Measurements from ENCODE around the gene GARNL3. TPM values are rescaled to one million over a fixed set of nuclear protein-coding genes. Genes with fewer than 3 reads are reported as not detected.
A peak's percentile ranks its signal among the peaks of the same experiment; 100 is the strongest.

GARNL3 gene
- total and polyA plus RNA-seq, 2 of the 13 experiments (the other 11 are each of a cell fraction or from before 2014, with no cell fraction given): 3.9 to 11.0 TPM

DNA sequence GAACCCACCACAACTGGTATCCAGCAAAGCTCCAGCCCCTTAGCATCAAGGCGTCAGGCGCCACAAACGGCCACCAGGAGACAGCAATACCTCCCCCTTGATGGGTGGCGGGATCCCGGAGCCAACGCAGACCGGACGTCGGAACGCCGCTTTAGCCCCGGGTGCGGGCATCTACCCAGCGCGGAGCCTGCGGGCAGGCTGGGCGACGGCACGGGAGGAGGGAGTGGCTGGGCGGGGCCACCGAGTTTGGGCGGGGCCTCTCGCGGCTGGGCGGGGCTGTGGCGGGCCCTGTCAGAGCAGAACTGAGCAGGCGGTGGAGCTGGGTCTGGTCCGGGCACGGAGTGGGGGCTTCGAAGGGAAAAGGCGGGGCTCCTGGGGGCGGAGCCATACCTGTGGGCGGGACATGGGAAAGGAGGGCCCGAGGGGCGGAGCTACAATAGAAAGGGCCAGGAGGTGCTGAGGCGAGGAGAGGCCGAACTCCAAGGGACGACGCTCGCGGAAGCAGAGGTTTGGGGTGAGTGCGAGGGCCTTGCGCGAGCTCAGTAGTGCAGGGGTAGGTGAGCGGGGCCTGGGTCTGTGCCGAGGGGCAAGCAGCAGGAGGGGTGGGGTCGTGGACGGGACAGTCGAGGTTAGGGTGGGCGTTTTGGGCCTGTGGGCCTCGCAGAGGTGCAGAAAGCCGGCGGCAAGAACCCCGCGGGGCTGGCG lies 40.2 kb upstream of the GARNL3 start:
- H3K4me3 ChIP-seq (replicated peaks in 1 of 3; ENCODE audit: insufficient read depth in 1 of 3, low read depth in 2 of 3, low read length in 3 of 3): peak overlapping the region; percentile 62 to 92 (median 70)
- H3K36me3 ChIP-seq (replicated peaks in 1 of 2; ENCODE audit: control insufficient read depth in 1 of 2, insufficient read depth in 2 of 2, low read length in 2 of 2): no peaks in the 10 kb centered on the region
- peaks cover 27% of the 10 kb centered on the region for H3K4me1 ChIP-seq (ENCODE audit: insufficient read depth, low read length)
- no peaks in the 10 kb centered on the region for H3K9me3 ChIP-seq (ENCODE audit: low read length)
- peak overlapping the region; percentile 76 for H3K9ac ChIP-seq (ENCODE audit: insufficient read depth, low read depth, low read length)
- WGBS (ENCODE audit: low lambda C conversion rate): under 1% methylated on average over 37 of the region's 56 CpGs
- peak overlapping the region; percentile 79 for H3K27ac ChIP-seq (ENCODE audit: extremely low read length, insufficient read depth, low read length)
- POLR2A ChIA-PET: interaction anchor here (0.6 to 3.6 kb wide), 14 partner anchors 10 to 348 kb away, joined by 3 to 40 read pairs (median 4); partner anchors contain the start of genes SLC2A8 and ZNF79
- intact Hi-C loops (cut with micrococcal nuclease; ENCODE audit: unreplicated experiment) (no loop called here), in situ Hi-C loops (cut with HindIII; ENCODE audit: extremely low pct_ligation_motif_present, low pct_unique_long_range_greater_than_20kb) (no loop called here)
- no TSS peak for BruUV-seq (replicated peaks)
- ATAC-seq (peak; percentile 87), FAIRE-seq (no peak), DNase-seq (ENCODE audit: low spot score) (peak; percentile 85)
- no peaks in the 10 kb centered on the region for H4K20me1 ChIP-seq (ENCODE audit: insufficient read depth, low read length)
- peaks cover 0 to 4% of the 10 kb centered on the region in 2 experiments; a peak in 2 of 5 replicates for H3K27me3 ChIP-seq (ENCODE audit: control insufficient read depth in 1 of 2, insufficient read depth in 2 of 2, low read length in 2 of 2)
- peak overlapping the region; percentile 97 for H3K4me2 ChIP-seq (ENCODE audit: low read depth, low read length)
- no peak overlapping the region for H2AFZ ChIP-seq (ENCODE audit: low read length)
- no peaks in the 10 kb centered on the region for H3K79me2 ChIP-seq (ENCODE audit: insufficient read depth, low read length)
- CTCF ChIA-PET (ENCODE audit: low intra/inter-chr PET ratio, low total read pairs): no interaction called here
- TF ChIP-seq HDAC6 (IDR thresholded peaks at IDR 0.05; ENCODE audit: low read depth, low read length) (no peak), KAT8 (CRISPR knock-in tag; IDR thresholded peaks at IDR 0.05) (no peak), BRD4 (CRISPR knock-in tag; IDR thresholded peaks at IDR 0.05) (no peak), FOSL2 (CRISPR knock-in tag; IDR thresholded peaks at IDR 0.05) (no peak), NRL (CRISPR knock-in tag; IDR thresholded peaks at IDR 0.05; ENCODE audit: borderline replicate concordance) (peak; percentile 62; the same call in 1 of the 2 replicates), GABPB1 (CRISPR knock-in tag; IDR thresholded peaks at IDR 0.05) (peak; percentile 29; the same call in 1 of the 2 replicates), NR1H2 (CRISPR knock-in tag; IDR thresholded peaks at IDR 0.05; ENCODE audit: borderline replicate concordance, low read depth) (no peak), ZNF773 (CRISPR knock-in tag; IDR thresholded peaks at IDR 0.05; ENCODE audit: borderline replicate concordance) (no peak), ZNF33A (CRISPR knock-in tag; IDR thresholded peaks at IDR 0.05; ENCODE audit: borderline replicate concordance) (no peak), NFE2L2 (IDR thresholded peaks at IDR 0.05; ENCODE audit: low read length) (no peak), NFE2L1 (CRISPR knock-in tag; IDR thresholded peaks at IDR 0.05; ENCODE audit: borderline replicate concordance) (no peak), PRDM4 (CRISPR knock-in tag; IDR thresholded peaks at IDR 0.05; ENCODE audit: borderline replicate concordance) (no peak), SIN3A (IDR thresholded peaks at IDR 0.05; ENCODE audit: borderline replicate concordance, low read depth, low read length) (no peak), SETDB1 (CRISPR knock-in tag; IDR thresholded peaks at IDR 0.05; ENCODE audit: borderline replicate concordance) (no peak), POGK (CRISPR knock-in tag; conservative IDR thresholded peaks at IDR 0.05) (peak; percentile 75; the same call in 1 of the 2 replicates), ZFP62 (CRISPR knock-in tag; IDR thresholded peaks at IDR 0.05) (no peak)
- TF ChIP-seq, protein P1, sequence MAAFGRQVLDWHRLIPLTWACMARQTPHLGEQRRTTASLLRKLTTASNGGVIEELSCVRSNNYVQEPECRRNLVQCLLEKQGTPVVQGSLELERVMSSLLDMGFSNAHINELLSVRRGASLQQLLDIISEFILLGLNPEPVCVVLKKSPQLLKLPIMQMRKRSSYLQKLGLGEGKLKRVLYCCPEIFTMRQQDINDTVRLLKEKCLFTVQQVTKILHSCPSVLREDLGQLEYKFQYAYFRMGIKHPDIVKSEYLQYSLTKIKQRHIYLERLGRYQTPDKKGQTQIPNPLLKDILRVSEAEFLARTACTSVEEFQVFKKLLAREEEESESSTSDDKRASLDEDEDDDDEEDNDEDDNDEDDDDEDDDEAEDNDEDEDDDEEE (CRISPR knock-in tag; IDR thresholded peaks at IDR 0.05): 0 out of 2 replicates have a peak, but pooled peaks have one; percentile 33
